ENCODE results near the gene SLC2A10.

DNA sequence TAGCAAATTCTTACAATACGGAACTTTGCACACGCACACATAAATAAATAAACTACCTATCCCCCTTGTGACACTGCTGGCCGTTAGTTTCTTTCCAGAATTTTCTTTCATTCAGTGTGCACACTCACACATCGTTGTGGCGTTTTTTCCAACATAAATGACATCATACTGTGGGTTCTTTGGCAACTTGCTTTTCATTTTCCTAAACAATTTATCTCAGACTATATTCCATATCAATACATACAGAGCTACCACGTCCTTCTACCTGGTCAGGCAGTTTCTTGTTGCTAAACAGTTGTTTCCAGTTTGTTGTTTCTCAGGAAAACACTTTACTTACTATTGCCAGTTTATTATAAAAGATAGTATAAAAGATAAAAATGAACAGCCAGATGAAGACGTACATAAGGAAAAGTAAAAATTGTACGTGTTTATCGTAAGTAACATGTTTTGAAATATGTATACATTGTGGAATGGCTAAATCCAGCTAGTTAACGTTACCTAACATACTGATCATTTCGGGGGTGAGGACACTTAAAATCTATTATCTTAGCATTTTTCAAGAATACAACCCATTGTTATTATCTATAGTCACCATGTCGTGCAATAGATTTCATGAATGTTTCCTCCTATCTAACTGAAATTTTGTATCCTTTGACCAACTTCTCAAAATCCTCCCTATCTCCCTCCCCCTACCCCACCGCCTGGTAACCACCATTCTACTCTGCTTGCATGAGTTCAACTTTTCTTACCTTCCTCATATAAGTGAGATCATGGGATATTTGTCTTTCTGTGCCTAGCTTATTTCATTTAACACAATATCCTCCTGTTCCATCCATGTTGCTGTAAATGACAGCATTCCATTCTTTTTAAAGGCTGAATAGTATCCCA lies 19.0 kb upstream of the SLC2A10 start:
- TF ChIP-seq POLR2A (IDR thresholded peaks at IDR 0.05; ENCODE audit: low read depth, low read length), result no peak
- TF ChIP-seq POLR2AphosphoS5 (IDR thresholded peaks at IDR 0.05; ENCODE audit: low read depth, low read length), result no peak

Data from GM12892 (cell line).